Measurements from ENCODE around the gene GPC5.
"Not testable (repeated sequence)": the region's sequence is repeated elsewhere in the genome, so short reads cannot be mapped to it uniquely, and the experiment has no call there.

Gene GPC5

GRCh38 chr13:91644806-91645205 lies 246.4 kb downstream of the GPC5 start:
- no peak for DNase-seq (ENCODE audit: extremely low read depth in 1 of 2, low read depth in 1 of 2)

GRCh38 chr13:91647361-91647990 lies 249.1 kb downstream of the GPC5 start:
- DNase-seq (ENCODE audit: extremely low read depth in 1 of 2, low read depth in 1 of 2): no peak

GRCh38 chr13:91648012-91648411 lies 249.6 kb downstream of the GPC5 start:
- no peak for DNase-seq (ENCODE audit: extremely low read depth in 1 of 2, low read depth in 1 of 2)

GRCh38 chr13:91649456-91649855 lies 251.0 kb downstream of the GPC5 start:
- DNase-seq (ENCODE audit: extremely low read depth in 1 of 2, low read depth in 1 of 2): no peak

- DNase-seq (ENCODE audit: extremely low read depth in 1 of 2, low read depth in 1 of 2): no peak
Measured at GRCh38 chr13:91652404-91653301, 254.2 kb downstream of the GPC5 start.

- no peak for DNase-seq (ENCODE audit: extremely low read depth in 1 of 2, low read depth in 1 of 2)
Measured at GRCh38 chr13:91655731-91656130, 257.3 kb downstream of the GPC5 start.

GRCh38 chr13:91657283-91657682 lies 258.9 kb downstream of the GPC5 start:
- no peak for DNase-seq (ENCODE audit: extremely low read depth in 1 of 2, low read depth in 1 of 2)

- no peak for DNase-seq (ENCODE audit: extremely low read depth in 1 of 2, low read depth in 1 of 2)
Measured at GRCh38 chr13:91659256-91660075, 261.0 kb downstream of the GPC5 start.

GRCh38 chr13:91660076-91660415 lies 261.6 kb downstream of the GPC5 start:
- DNase-seq (ENCODE audit: extremely low read depth in 1 of 2, low read depth in 1 of 2): no peak

GRCh38 chr13:91661692-91662490 lies 263.5 kb downstream of the GPC5 start:
- no peak for DNase-seq (ENCODE audit: extremely low read depth in 1 of 2, low read depth in 1 of 2)

GRCh38 chr13:91664039-91664438 lies 265.6 kb downstream of the GPC5 start:
- DNase-seq (ENCODE audit: extremely low read depth in 1 of 2, low read depth in 1 of 2): no peak

- DNase-seq (ENCODE audit: extremely low read depth in 1 of 2, low read depth in 1 of 2): no peak
Measured at GRCh38 chr13:91667486-91667885, 269.1 kb downstream of the GPC5 start.

- DNase-seq (ENCODE audit: extremely low read depth in 1 of 2, low read depth in 1 of 2): no peak
Measured at GRCh38 chr13:91668866-91669495, 270.6 kb downstream of the GPC5 start.

- DNase-seq (ENCODE audit: extremely low read depth in 1 of 2, low read depth in 1 of 2): not testable (repeated sequence)
Measured at GRCh38 chr13:91674347-91674746, 275.9 kb downstream of the GPC5 start.

GRCh38 chr13:91684746-91685145 lies 286.3 kb downstream of the GPC5 start:
- DNase-seq (ENCODE audit: extremely low read depth in 1 of 2, low read depth in 1 of 2): no peak

- DNase-seq (ENCODE audit: extremely low read depth in 1 of 2, low read depth in 1 of 2): no peak
Measured at GRCh38 chr13:91690944-91691343, 292.5 kb downstream of the GPC5 start.

GRCh38 chr13:91693466-91693865 lies 295.0 kb downstream of the GPC5 start:
- no peak for DNase-seq (ENCODE audit: extremely low read depth in 1 of 2, low read depth in 1 of 2)

- DNase-seq (ENCODE audit: extremely low read depth in 1 of 2, low read depth in 1 of 2): no peak
Measured at GRCh38 chr13:91698308-91698707, 299.9 kb downstream of the GPC5 start.

- no peak for DNase-seq (ENCODE audit: extremely low read depth in 1 of 2, low read depth in 1 of 2)
Measured at GRCh38 chr13:91698767-91699166, 300.3 kb downstream of the GPC5 start.

- DNase-seq (ENCODE audit: extremely low read depth in 1 of 2, low read depth in 1 of 2): no peak
Measured at GRCh38 chr13:91699863-91700262, 301.4 kb downstream of the GPC5 start.
